Measurements from ENCODE around the gene SMC5. TPM values are rescaled to one million over a fixed set of nuclear protein-coding genes. Genes with fewer than 3 reads are reported as not detected.

SMC5 gene
- total and polyA plus RNA-seq, 2 of the 8 experiments (the other 6 are each of a cell fraction or from before 2014, with no cell fraction given): 4.5 to 22.6 TPM

- POLR2A ChIA-PET (ENCODE audit: partially characterized antibody): interaction anchor here (0.7 kb wide), 1 partner anchor 148 kb away, joined by 4 read pairs; no protein-coding TSS in a partner anchor
- H4K91ac ChIP-seq (replicated peaks; ENCODE audit: insufficient read length, low read length): no peak overlapping the region
- CTCF ChIA-PET (ENCODE audit: partially characterized antibody): interaction anchor here (0.7 to 5.3 kb wide), 20 partner anchors 11 to 1084 kb away, joined by 3 to 47 read pairs (median 4); partner anchors contain the start of gene MAMDC2
- no peak overlapping the region for H3K27ac ChIP-seq (ENCODE audit: low read depth, low read length)
- no peaks in the 10 kb centered on the region for H3K23me2 ChIP-seq (ENCODE audit: low read depth, low read length)
- no peaks in the 10 kb centered on the region for H3K79me2 ChIP-seq (ENCODE audit: control insufficient read depth in 1 of 2, insufficient read depth in 2 of 2, low read length in 2 of 2)
- no peak overlapping the region for H4K8ac ChIP-seq (ENCODE audit: extremely low read depth, insufficient read depth, low read length)
- no peaks in the 10 kb centered on the region for H4K20me1 ChIP-seq (replicated peaks in 1 of 2; ENCODE audit: control insufficient read depth in 1 of 2, insufficient read depth in 2 of 2, low read length in 2 of 2)
- no peak overlapping the region for H4K5ac ChIP-seq (ENCODE audit: insufficient read length, low read depth, low read length)
- peaks cover 0 to 2% of the 10 kb centered on the region in 2 experiments; a peak in 1 of 4 replicates for H3K9me3 ChIP-seq (ENCODE audit: insufficient read depth in 2 of 2, low read depth in 1 of 2, low read length in 1 of 2)
- no peaks in the 10 kb centered on the region for H3K4me1 ChIP-seq (replicated peaks in 1 of 4; ENCODE audit: control insufficient read depth in 3 of 4, insufficient read depth in 4 of 4, low read length in 3 of 4)
- H2AK5ac ChIP-seq (ENCODE audit: low read depth, low read length): no peak overlapping the region
- H3K18ac ChIP-seq (ENCODE audit: extremely low read depth, low read length): no peak overlapping the region
- H3K4ac ChIP-seq (replicated peaks; ENCODE audit: insufficient read length, low read depth, low read length): no peak overlapping the region
- no peak overlapping the region for H3K4me3 ChIP-seq (ENCODE audit: extremely low read depth in 1 of 4, insufficient read depth in 2 of 4, low read depth in 3 of 4, low read length in 4 of 4)
- H3K9ac ChIP-seq (replicated peaks in 1 of 4; ENCODE audit: extremely low read depth in 1 of 4, low read depth in 3 of 4, low read length in 3 of 4): no peak overlapping the region
- no peaks in the 10 kb centered on the region for H3K27me3 ChIP-seq (replicated peaks in 1 of 4; ENCODE audit: control insufficient read depth in 3 of 4, extremely low read depth in 1 of 4, insufficient read depth in 3 of 4, low read length in 3 of 4)
- no peak overlapping the region for H2BK15ac ChIP-seq (ENCODE audit: low read length)
- no peak overlapping the region for H3K56ac ChIP-seq (replicated peaks; ENCODE audit: insufficient read length, low read depth, low read length)
- DNase-seq (ENCODE audit: low read depth in 1 of 2, low spot score in 2 of 2): no peak
- FAIRE-seq: no peak
- no peak overlapping the region for H2BK5ac ChIP-seq (ENCODE audit: low read depth, low read length)
- H2AFZ ChIP-seq (ENCODE audit: low read length): no peak overlapping the region
- no peak overlapping the region for H3K23ac ChIP-seq (ENCODE audit: insufficient read length)
- no peak overlapping the region for H3K4me2 ChIP-seq (ENCODE audit: insufficient read depth in 1 of 2, low read depth in 2 of 2, low read length in 2 of 2)
- H3K36me3 ChIP-seq (ENCODE audit: control insufficient read depth in 2 of 4, insufficient read depth in 4 of 4, low read length in 3 of 4): no peaks in the 10 kb centered on the region
- H3K14ac ChIP-seq (ENCODE audit: insufficient read length): no peak overlapping the region
- no peak overlapping the region for H2BK12ac ChIP-seq (ENCODE audit: low read depth, low read length)
- WGBS, 2 experiments (ENCODE audit: extremely low coverage in 1 of 2, insufficient coverage in 1 of 2, insufficient read length in 1 of 2, insufficient replicate concordance in 2 of 2, low coverage in 1 of 2, low lambda C conversion rate in 2 of 2, missing lambda C conversion rate in 1 of 2): 73% methylated on average over 4 of the region's 4 CpGs; no CpG with 5 or more reads in 1 of the 2 experiments
- H2BK120ac ChIP-seq (replicated peaks; ENCODE audit: low read depth, low read length): no peak overlapping the region
- no peak overlapping the region for H2BK20ac ChIP-seq (ENCODE audit: low read length)
- no peaks in the 10 kb centered on the region for H3K79me1 ChIP-seq (ENCODE audit: low read depth, low read length)
- no peak for TF ChIP-seq BCL11A (IDR thresholded peaks at IDR 0.05; ENCODE audit: low read depth in 2 of 2, low read length in 2 of 2)
- TF ChIP-seq PHF8 (conservative IDR thresholded peaks at IDR 0.05; ENCODE audit: low read depth, low read length): no peak
- TF ChIP-seq SRF (IDR thresholded peaks at IDR 0.05; ENCODE audit: low read depth, low read length): no peak
- no peak for TF ChIP-seq TEAD4 (IDR thresholded peaks at IDR 0.05; ENCODE audit: low read depth, low read length)
- TF ChIP-seq RFX5 (IDR thresholded peaks at IDR 0.05; ENCODE audit: borderline replicate concordance, low read depth, low read length): no peak
- TF ChIP-seq NRF1 (IDR thresholded peaks at IDR 0.05; ENCODE audit: low read depth, low read length): no peak
- TF ChIP-seq GABPA (IDR thresholded peaks at IDR 0.05; ENCODE audit: borderline replicate concordance, insufficient read depth, low read length): no peak
- TF ChIP-seq TAF7 (optimal IDR thresholded peaks at IDR 0.05; ENCODE audit: borderline replicate concordance, low read depth, low read length): no peak
- TF ChIP-seq POLR2A (IDR thresholded peaks at IDR 0.05; ENCODE audit: control extremely low read depth in 1 of 2, low read depth in 2 of 2, low read length in 2 of 2): no peak
- TF ChIP-seq KDM4A (IDR thresholded peaks at IDR 0.05; ENCODE audit: low read depth, low read length, severe bottlenecking): no peak
- no peak for TF ChIP-seq E2F6 (IDR thresholded peaks at IDR 0.05)
- TF ChIP-seq SP1 (IDR thresholded peaks at IDR 0.05; ENCODE audit: low read depth, low read length): no peak
- TF ChIP-seq SUZ12 (IDR thresholded peaks at IDR 0.05; ENCODE audit: low read length): no peak
- no peak for TF ChIP-seq BRCA1 (IDR thresholded peaks at IDR 0.05; ENCODE audit: low read depth, low read length)
Measured at GRCh38 chr9:70229026-70229425, 29.8 kb upstream of the SMC5 start.
